ENCODE results near the gene HPS1.

HPS1 gene

GRCh38 chr10:98410759-98411158 is 36.0 kb downstream of the HPS1 start:
- DNase-seq = no peak

- no peak for DNase-seq
Measured at GRCh38 chr10:98410135-98410743, 36.5 kb downstream of the HPS1 start.

- no peak for DNase-seq
Measured at GRCh38 chr10:98408799-98409198, 37.9 kb downstream of the HPS1 start.

GRCh38 chr10:98407744-98408241 is 38.9 kb downstream of the HPS1 start:
- no peak for DNase-seq

GRCh38 chr10:98407017-98407743 is 39.6 kb downstream of the HPS1 start:
- no peak for DNase-seq

GRCh38 chr10:98405422-98405821 is 41.3 kb downstream of the HPS1 start:
- DNase-seq = no peak

GRCh38 chr10:98404571-98405359 is 42.0 kb downstream of the HPS1 start:
- DNase-seq = no peak

- DNase-seq = no peak
Measured at GRCh38 chr10:98403812-98404504, 42.8 kb downstream of the HPS1 start.

- DNase-seq = no peak
Measured at GRCh38 chr10:98402931-98403718, 43.6 kb downstream of the HPS1 start.

- DNase-seq = no peak
Measured at GRCh38 chr10:98402478-98402877, 44.3 kb downstream of the HPS1 start.

GRCh38 chr10:98400482-98400881 is 46.3 kb downstream of the HPS1 start:
- DNase-seq = no peak

- DNase-seq = no peak
Measured at GRCh38 chr10:98399784-98400183, 47.0 kb downstream of the HPS1 start.

GRCh38 chr10:98397089-98397600 is 49.6 kb downstream of the HPS1 start:
- no peak for DNase-seq

GRCh38 chr10:98396096-98397063 is 50.4 kb downstream of the HPS1 start:
- DNase-seq = no peak

GRCh38 chr10:98394851-98395440 is 51.8 kb downstream of the HPS1 start:
- no peak for DNase-seq

GRCh38 chr10:98391578-98391991 is 55.1 kb downstream of the HPS1 start:
- DNase-seq = no peak

- DNase-seq = no peak
Measured at GRCh38 chr10:98391065-98391464, 55.7 kb downstream of the HPS1 start.

GRCh38 chr10:98390406-98390805 is 56.3 kb downstream of the HPS1 start:
- no peak for DNase-seq

GRCh38 chr10:98389398-98389797 is 57.3 kb downstream of the HPS1 start:
- DNase-seq = no peak

- no peak for DNase-seq
Measured at GRCh38 chr10:98388101-98388655, 58.6 kb downstream of the HPS1 start.
